ENCODE measurements around the gene SNCB. TPM values are rescaled to one million over a fixed set of nuclear protein-coding genes. Genes with fewer than 3 reads are reported as not detected.

SNCB gene
- total and polyA plus RNA-seq, 2 of the 4 experiments (the other 2 are of a cell fraction), result 0.41 TPM; not detected in 1

DNA sequence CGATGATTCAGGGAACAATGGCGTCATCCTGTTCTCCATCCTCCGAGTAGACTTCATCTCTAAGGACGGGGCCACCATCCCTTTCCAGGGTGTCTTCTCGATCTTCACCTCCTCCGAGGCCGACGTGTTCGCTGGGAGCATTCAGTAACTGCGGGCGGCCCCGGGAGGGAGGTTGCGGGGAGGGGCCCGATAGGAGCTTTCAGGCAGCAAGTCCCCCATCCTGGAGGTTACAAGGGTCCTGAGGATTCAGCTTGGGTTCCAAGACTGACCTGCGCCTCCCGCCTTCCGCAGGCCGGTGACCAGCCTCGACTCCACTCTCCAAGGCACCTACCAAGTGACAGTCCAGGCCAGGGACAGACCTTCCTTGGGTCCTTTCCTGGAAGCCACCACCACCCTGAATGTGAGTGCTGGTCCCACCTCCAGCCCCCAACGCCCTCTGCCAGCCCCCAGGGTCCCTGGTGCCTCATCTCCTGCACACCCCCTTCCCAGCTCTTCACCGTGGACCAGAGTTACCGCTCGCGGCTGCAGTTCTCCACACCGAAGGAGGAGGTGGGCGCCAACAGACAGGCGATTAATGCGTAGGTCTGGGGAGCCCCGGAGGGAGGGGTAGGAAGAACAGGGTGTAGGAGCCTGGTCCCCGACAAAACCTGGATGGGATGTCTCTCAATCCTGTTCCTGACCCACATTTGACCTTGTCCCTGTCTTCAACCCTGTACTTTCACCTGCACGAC, 41.1 kb downstream of the SNCB start:
- no peak overlapping the region for H3K23ac ChIP-seq (ENCODE audit: low read depth, low read length)
- H2BK120ac ChIP-seq (ENCODE audit: low read depth, low read length), result no peak overlapping the region
- peak overlapping the region; percentile 55 for H2AK9ac ChIP-seq (replicated peaks; ENCODE audit: low read depth, low read length, poor library complexity)
- ATAC-seq (ENCODE audit: low read depth), result no peak
- H2BK5ac ChIP-seq (ENCODE audit: low read depth, low read length, poor library complexity, severe bottlenecking), result no peak overlapping the region
- no peak overlapping the region for H3K56ac ChIP-seq (ENCODE audit: extremely low read depth, insufficient read depth, low read length)
- no peak overlapping the region for H3K9ac ChIP-seq (ENCODE audit: low read depth, low read length)
- H2BK20ac ChIP-seq (ENCODE audit: low read depth, low read length), result no peak overlapping the region
- H3K79me1 ChIP-seq (ENCODE audit: low read depth in 1 of 2, low read length in 2 of 2), result no peaks in the 10 kb centered on the region
- H4K8ac ChIP-seq (ENCODE audit: low read depth in 2 of 2, low read length in 2 of 2), result no peak overlapping the region
- 92% methylated on average over 14 of the region's 31 CpGs; no CpG with 5 or more reads in 1 of the 2 experiments for WGBS, 2 experiments (ENCODE audit: extremely low coverage in 2 of 2, insufficient read length in 1 of 2)
- CTCF ChIA-PET, result no interaction called here
- no peak overlapping the region for H3K4me3 ChIP-seq (ENCODE audit: insufficient read depth, low read depth, low read length)
- H3K4ac ChIP-seq (ENCODE audit: low read depth, low read length), result no peak overlapping the region
- peaks cover 6% of the 10 kb centered on the region; the same call in 1 of the 2 replicates for H3K9me3 ChIP-seq (ENCODE audit: control insufficient read depth, insufficient read depth, low read length)
- DNase-seq, result no peak
- H3K4me1 ChIP-seq (ENCODE audit: control insufficient read depth, insufficient read depth, low read length), result no peaks in the 10 kb centered on the region
- H3K36me3 ChIP-seq (ENCODE audit: control insufficient read depth, insufficient read depth, low read length), result no peaks in the 10 kb centered on the region
- peaks cover 6% of the 10 kb centered on the region for H3K9me1 ChIP-seq (ENCODE audit: insufficient read depth, low read length)
- no peak overlapping the region for H2AFZ ChIP-seq (replicated peaks; ENCODE audit: low read length, poor library complexity)
- H3K14ac ChIP-seq (replicated peaks; ENCODE audit: low read depth, low read length), result no peak overlapping the region
- in situ Hi-C loops (cut with MboI; ENCODE audit: low sequenced_read_pairs), result no loop called here
- H2AK5ac ChIP-seq (ENCODE audit: low read depth, low read length), result no peak overlapping the region
- BruUV-seq (replicated peaks), result no TSS peak
- no peak overlapping the region for H4K5ac ChIP-seq (ENCODE audit: low read depth, low read length)
- no peak overlapping the region for H3K27ac ChIP-seq (ENCODE audit: insufficient read depth, low read length)
- dilution Hi-C loops (cut with HindIII; ENCODE audit: low sequenced_read_pairs, unreplicated experiment), result no loop called here
- no peak overlapping the region for H2BK15ac ChIP-seq (ENCODE audit: low read depth, low read length)
- H4K91ac ChIP-seq (ENCODE audit: insufficient read depth, low read depth, low read length), result no peak overlapping the region
- TF ChIP-seq CEBPB (IDR thresholded peaks at IDR 0.05; ENCODE audit: low read depth, low read length) (no peak), CHD1 (IDR thresholded peaks at IDR 0.05; ENCODE audit: low read depth, low read length) (no peak)
- POLR2A ChIA-PET (ENCODE audit: unreplicated experiment), result no interaction called here
- H4K20me1 ChIP-seq (ENCODE audit: insufficient read depth, low read length), result no peaks in the 10 kb centered on the region
- no peaks in the 10 kb centered on the region for H3K27me3 ChIP-seq (ENCODE audit: control insufficient read depth, insufficient read depth, low read length)
- no peak overlapping the region for H3K4me2 ChIP-seq (ENCODE audit: low read depth, low read length)
- intact Hi-C loops (cut with micrococcal nuclease), result no loop called here
- no peak overlapping the region for H3K18ac ChIP-seq (ENCODE audit: low read depth, low read length)

Measured in IMR-90 (cell line).